ENCODE results near the gene FLNB. TPM values are rescaled to one million over a fixed set of nuclear protein-coding genes. Genes with fewer than 3 reads are reported as not detected.

The FLNB gene
- total RNA-seq, 1 experiment from 2014 or later: 83.4 TPM

- Histone ChIP-seq H2BK120ac (ENCODE audit: low read depth, low read length, poor library complexity, severe bottlenecking) (no peak overlapping the region), H3K56ac (ENCODE audit: insufficient read length, low read depth, low read length) (no peak overlapping the region), H2AFZ (ENCODE audit: low read length) (no peak overlapping the region), H2BK15ac (ENCODE audit: low read depth, low read length) (no peak overlapping the region), H3K9me3 (ENCODE audit: control insufficient read depth, low read depth, low read length) (no peaks in the 10 kb centered on the region), H3K27me3 (ENCODE audit: insufficient read depth, low read length) (no peaks in the 10 kb centered on the region), H4K91ac (ENCODE audit: insufficient read length, low read depth, low read length) (no peak overlapping the region), H3K27ac (ENCODE audit: insufficient read length, low read depth, low read length) (no peak overlapping the region), H4K20me1 (ENCODE audit: control insufficient read depth, insufficient read depth, insufficient read length) (no peaks in the 10 kb centered on the region), H3K23me2 (ENCODE audit: insufficient read length, low read depth, low read length, poor library complexity, severe bottlenecking) (no peaks in the 10 kb centered on the region), H2BK5ac (ENCODE audit: insufficient read length, low read length) (no peak overlapping the region), H3K9ac (ENCODE audit: extremely low read depth, insufficient read length, low read length) (no peak overlapping the region), H4K5ac (ENCODE audit: insufficient read length, low read depth, low read length) (no peak overlapping the region), H3K79me1 (ENCODE audit: insufficient read depth, low read depth, low read length, poor library complexity, severe bottlenecking) (no peaks in the 10 kb centered on the region), H3K14ac (ENCODE audit: insufficient read depth, low read length) (no peak overlapping the region), H3T11ph (ENCODE audit: low read length) (no peak overlapping the region), H3K79me2 (ENCODE audit: insufficient read depth, low read length) (no peaks in the 10 kb centered on the region), H3K23ac (ENCODE audit: insufficient read length, low read depth, low read length) (no peak overlapping the region), H3K18ac (ENCODE audit: insufficient read length, low read depth, low read length) (no peak overlapping the region), H4K8ac (replicated peaks; ENCODE audit: insufficient read length, low read depth, low read length) (no peak overlapping the region), H3K4me2 (ENCODE audit: insufficient read depth, insufficient read length, low read length) (no peak overlapping the region), H2BK12ac (ENCODE audit: insufficient read length, low read depth, low read length) (no peak overlapping the region), H3K4ac (ENCODE audit: low read depth, low read length) (no peak overlapping the region), H2AK5ac (ENCODE audit: insufficient read length, low read length) (no peak overlapping the region), H3K4me1 (ENCODE audit: insufficient read depth, low read length) (no peaks in the 10 kb centered on the region), H2BK20ac (ENCODE audit: low read depth, low read length, poor library complexity, severe bottlenecking) (no peak overlapping the region)
- Mint-ChIP-seq H3K27me3 (ENCODE audit: low read depth) (no peaks in the 10 kb centered on the region), H3K27ac (peak overlapping the region in 1 of 3 experiments; percentile 44; a peak in 2 of 7 replicates), H3K9me3 (no peaks in the 10 kb centered on the region), H3K4me3 (no peak overlapping the region; a peak in 1 of 5 replicates), H3K4me1 (no peaks in the 10 kb centered on the region; a peak in 1 of 4 replicates), H3K36me3 (ENCODE audit: insufficient read depth in 1 of 3, low read depth in 3 of 3) (peaks cover 19 to 72% (median 64%) of the 10 kb centered on the region in 3 experiments)
- DNase-seq: no peak
- no peak for TF ChIP-seq CTCF (conservative IDR thresholded peaks at IDR 0.05)
- WGBS (ENCODE audit: extremely low coverage, insufficient read length, low lambda C conversion rate): no CpG with 5 or more reads among the region's 11 CpGs
These were observed 149.5 kb downstream of the FLNB start for GRCh38 chr3:58157700-58158099.

All from H9 (cell line).